Nucleus accumbens (tissue), 56 donors: Measurements from ENCODE around the gene TNFAIP6.
A peak's percentile ranks its signal among the peaks of the same experiment; 100 is the strongest.
"Not testable (repeated sequence)": the region's sequence is repeated elsewhere in the genome, so short reads cannot be mapped to it uniquely, and the experiment has no call there.

ENCODE experiments used
- DNase-seq, 56 donors: peaks; one replicate each; lab custom pipeline; 2025; lab: John Stamatoyannopoulos, UW

The TNFAIP6 gene

GRCh38 chr2:151357359-151357758 lies at the start of gene TNFAIP6:
Gene TNFAIP6, plus strand, starts transcription at chr2:151357592. Its CDS starts 75 bp downstream, at chr2:151357667.
- peak in 2 of 56 donors; percentile 2 to 4 for DNase-seq

- DNase-seq: not testable (repeated sequence)
Measured at GRCh38 chr2:151310313-151310712, 47.1 kb upstream of the TNFAIP6 start.

DNA sequence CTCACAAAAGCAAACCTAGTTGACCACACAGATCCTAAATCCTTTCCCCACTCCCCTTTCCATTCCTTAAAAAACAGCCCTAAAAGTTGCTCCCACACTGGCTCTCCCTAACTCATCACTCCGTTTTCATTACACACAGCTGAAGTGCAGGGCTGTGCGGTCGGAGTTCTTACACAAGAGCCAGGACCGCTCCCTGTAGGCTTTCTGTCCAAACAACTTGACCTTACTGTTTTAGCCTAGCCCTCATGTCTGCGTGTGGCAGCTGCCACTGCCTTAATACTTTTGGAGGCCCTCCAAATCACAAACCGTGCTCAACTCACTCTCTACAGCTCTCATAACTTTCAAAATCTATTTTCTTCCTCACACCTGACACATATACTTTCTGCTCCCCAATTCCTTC lies 45.0 kb upstream of the TNFAIP6 start:
- DNase-seq: not testable (repeated sequence)

- DNase-seq: peak in 42 of 56 donors; percentile 4 to 70 (median 34)
Measured at GRCh38 chr2:151315381-151315903, 42.0 kb upstream of the TNFAIP6 start.

- no peak for DNase-seq
Measured at GRCh38 chr2:151325581-151326095, 31.8 kb upstream of the TNFAIP6 start.

GRCh38 chr2:151326554-151326953 lies 30.8 kb upstream of the TNFAIP6 start:
- DNase-seq: no peak

GRCh38 chr2:151329998-151330397 lies 27.4 kb upstream of the TNFAIP6 start:
- DNase-seq: no peak

- no peak for DNase-seq
Measured at GRCh38 chr2:151333083-151333482, 24.3 kb upstream of the TNFAIP6 start.

GRCh38 chr2:151334082-151334815 lies 23.1 kb upstream of the TNFAIP6 start:
- peak in 1 of 56 donors; percentile 7 for DNase-seq

DNA sequence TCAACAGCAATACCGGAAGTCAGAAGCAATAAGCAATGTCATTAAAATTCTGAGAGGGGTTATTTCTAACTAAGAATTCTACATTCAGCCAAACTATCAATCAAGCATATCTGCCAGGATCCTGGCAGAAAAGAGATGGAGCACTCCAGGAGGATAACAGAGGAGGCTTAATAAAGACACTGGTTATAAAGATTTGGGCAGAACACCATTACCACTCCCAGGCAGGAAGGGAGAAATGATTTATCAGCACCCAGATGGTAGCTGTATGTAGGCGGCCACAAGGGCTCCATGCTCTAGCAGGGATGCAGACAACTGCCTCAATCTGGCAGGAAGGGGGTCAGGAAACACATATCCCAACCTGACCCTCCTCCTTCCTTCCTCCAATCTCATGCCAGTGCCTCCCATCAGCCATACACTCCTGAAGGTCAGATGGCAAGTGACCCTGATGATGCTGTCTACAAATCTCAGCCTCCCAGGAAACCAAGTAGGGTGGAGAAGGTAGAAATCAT lies 20.5 kb upstream of the TNFAIP6 start:
- no peak for DNase-seq

- DNase-seq: no peak
Measured at GRCh38 chr2:151337643-151338042, 19.7 kb upstream of the TNFAIP6 start.

DNA sequence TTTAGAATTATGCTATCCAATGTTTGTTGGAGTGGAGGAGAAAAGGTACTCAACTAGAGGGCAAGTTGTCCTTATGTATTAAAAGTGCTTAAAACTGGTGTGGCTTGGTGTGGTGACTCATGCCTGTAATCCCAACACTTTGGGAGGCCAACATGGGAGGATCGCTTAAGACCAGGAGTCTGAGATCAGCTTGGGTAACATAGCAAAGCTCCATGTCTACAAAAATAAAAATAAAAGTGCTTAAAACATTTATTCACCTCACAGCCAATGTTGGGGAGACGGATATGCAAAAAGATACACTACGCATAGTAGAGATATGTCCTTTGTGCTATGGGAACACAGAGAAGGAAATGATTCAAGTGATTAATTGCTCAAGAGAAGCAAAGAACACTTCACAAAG lies 19.3 kb upstream of the TNFAIP6 start:
- DNase-seq: no peak

DNA sequence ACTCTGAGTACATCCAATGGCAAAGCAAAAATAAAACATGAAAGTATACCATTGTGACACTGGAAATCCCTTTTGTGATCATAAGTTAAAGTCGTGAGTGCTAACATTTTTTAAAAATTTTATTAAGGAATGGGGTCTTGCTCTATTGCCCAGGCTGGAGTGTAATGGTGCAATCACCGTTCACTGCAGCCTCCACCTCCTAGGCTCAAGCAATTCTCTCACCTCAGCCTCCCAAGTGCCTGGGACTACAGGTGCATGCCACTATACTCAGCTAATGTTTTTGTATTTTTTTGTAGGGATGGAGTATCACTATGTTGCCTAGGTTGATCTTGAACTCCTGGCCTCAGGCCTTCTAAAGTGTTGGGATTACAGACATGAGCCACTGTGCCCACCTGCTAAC lies 14.3 kb upstream of the TNFAIP6 start:
- no peak for DNase-seq

GRCh38 chr2:151344191-151344590 lies 13.2 kb upstream of the TNFAIP6 start:
- DNase-seq: not testable (repeated sequence)

DNA sequence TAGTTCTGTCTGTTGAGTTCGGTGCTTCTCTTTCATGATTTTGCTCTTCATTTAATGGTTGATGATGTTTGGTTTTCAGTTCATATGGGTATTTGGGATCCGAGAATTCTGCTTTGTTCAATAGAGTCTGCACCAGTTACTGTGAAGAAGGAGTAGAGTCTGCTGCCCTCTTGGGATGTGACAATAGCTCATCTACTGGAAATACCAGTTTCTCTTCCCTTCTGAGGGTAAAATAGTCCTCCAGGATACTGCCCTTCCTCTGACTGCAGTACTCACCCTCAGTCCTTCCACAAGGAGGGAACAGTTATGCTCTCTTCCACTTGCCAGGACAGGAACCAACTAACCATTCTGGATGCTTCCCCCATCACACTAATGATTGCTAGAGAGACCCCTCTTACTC lies 12.5 kb upstream of the TNFAIP6 start:
- DNase-seq: no peak

- no peak for DNase-seq
Measured at GRCh38 chr2:151347294-151347693, 10.1 kb upstream of the TNFAIP6 start.

DNA sequence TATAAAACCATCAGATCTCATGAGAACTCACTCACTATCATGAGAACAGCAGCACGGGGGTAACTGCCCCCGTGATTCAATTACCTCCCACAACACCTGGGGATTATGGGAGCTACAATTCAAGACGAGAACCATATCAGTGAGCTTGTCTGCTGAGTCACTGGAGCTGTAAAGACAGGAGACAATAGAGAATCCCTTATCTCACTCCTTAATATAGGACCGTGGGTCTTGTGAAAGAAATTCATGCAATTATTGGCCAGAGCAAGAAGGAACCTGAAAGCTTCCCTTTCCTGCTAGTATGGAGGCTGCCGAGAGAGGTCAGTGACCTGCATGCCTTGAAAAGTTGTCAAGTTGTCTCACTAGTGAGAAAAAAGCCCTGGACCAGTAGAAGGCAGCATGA lies 9.5 kb upstream of the TNFAIP6 start:
- no peak for DNase-seq

DNA sequence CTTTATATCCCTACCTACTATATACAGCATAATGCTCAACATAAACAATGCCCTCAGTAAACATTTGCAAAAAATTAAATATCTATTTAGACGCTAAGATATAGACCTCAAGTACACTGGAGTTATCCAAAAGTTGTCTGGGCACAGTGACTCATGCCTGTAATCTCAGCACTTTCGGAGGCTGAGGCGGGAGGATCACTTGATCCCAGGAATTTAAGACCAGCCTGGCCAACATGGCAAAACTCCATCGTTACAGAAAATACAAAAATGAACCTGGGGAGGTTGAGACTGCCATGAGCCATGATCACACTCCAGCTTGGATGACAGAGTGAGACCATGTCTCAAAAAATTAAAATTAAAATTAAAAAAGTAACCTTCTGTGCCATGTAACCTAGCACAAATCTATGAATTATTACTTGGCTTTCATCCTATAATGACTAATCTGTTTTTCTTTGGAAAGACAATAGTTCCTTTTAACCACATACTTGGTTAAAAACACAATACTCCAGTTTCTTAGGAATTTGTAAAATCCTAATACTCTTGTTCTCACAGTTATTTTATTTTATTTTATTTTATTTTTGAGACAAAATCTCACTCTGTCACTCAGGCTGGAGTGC lies 6.7 kb upstream of the TNFAIP6 start:
- DNase-seq: no peak

GRCh38 chr2:151353995-151354394 lies 3.4 kb upstream of the TNFAIP6 start:
- DNase-seq: no peak

- DNase-seq: no peak
Measured at GRCh38 chr2:151354807-151355206, 2.6 kb upstream of the TNFAIP6 start.

GRCh38 chr2:151358166-151358970 lies 976 bp downstream of the TNFAIP6 start:
- DNase-seq: no peak
